Cardiac muscle cell (in vitro differentiated cells and primary cell): ENCODE data around the gene MED31. TPM values are rescaled to one million over a fixed set of nuclear protein-coding genes. Genes with fewer than 3 reads are reported as not detected.

Experiments used
- DNase-seq, 2 donors: peaks; one replicate each; pipeline versions ENCODE4 v3.0.0 to v3.0.0-alpha.2; 2010 to 2017; ENCODE audit warnings: low read depth in 1 of 2, low spot score in 1 of 2
- H3K27ac ChIP-seq: fragments of 200-600 bp; sonication (generic); 2 replicates; pipeline ENCODE4 v1.5.1; 2016
- H3K27me3 ChIP-seq: fragments of 200-600 bp; sonication (generic); 2 replicates; pipeline ENCODE4 v1.6.0; 2016; ENCODE audit warnings: control low read depth
- H3K36me3 ChIP-seq: fragments of 200-600 bp; sonication (generic); 2 replicates; pipeline ENCODE4 v1.5.1; 2016; ENCODE audit warnings: control low read depth
- H3K4me1 ChIP-seq: fragments of 200-600 bp; sonication (generic); 2 replicates; pipeline ENCODE4 v1.8.1; 2017; ENCODE audit warnings: low read depth, mild to moderate bottlenecking, mixed run types
- H3K4me3 ChIP-seq: fragments of 200-600 bp; sonication (generic); 2 replicates; pipeline ENCODE4 v1.5.1; 2016; ENCODE audit warnings: mild to moderate bottlenecking
- H3K9me3 ChIP-seq: fragments of 200-600 bp; sonication (generic); 2 replicates; pipeline ENCODE4 v1.5.1; 2017; ENCODE audit warnings: low read depth, mild to moderate bottlenecking, control low read depth
- polyA plus RNA-seq: library from polyadenylated mRNA; unstranded; fragments of >200 nt; fragmentation: Nextera tagmentation; extraction: Ambion mirVana; gene quantifications from 2 replicates; pipeline ENCODE4 v1.2.1, GENCODE V29; 2016
- total RNA-seq: library from RNA; depleted of rRNA; stranded (reverse); fragments of >200 nt; gene quantifications from 2 replicates; pipeline ENCODE4 v1.2.3, GENCODE V29; 2016
- TF ChIP-seq, protein P1 (sequence below): IDR thresholded peaks from 2 replicates; pipeline ENCODE4 v1.5.1; 2012; ENCODE audit warnings: low read depth, mild to moderate bottlenecking, low read length

Gene MED31
- total and polyA plus RNA-seq, 2 experiments from 2014 or later: 7.1 to 72.6 TPM

DNA sequence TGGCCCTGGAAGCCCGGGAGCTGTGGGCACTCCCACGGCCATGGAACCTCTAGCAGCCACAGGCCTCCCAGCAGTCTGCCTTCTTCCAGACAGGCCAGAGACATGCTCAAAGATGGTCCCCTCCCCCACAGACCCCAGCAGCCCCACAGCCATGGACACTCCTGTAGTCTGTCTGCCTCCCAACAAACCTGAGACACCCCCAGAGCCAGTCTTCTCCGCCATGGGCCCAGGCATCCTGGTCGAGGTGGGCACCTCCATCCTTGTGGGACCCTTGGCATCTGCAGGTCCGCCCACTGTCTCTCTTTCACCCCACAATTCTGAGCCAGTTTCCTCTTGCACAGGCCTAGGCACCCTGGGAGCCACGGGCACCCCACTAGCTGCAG, 14.0 kb downstream of the MED31 start:
- Histone ChIP-seq H3K36me3 (peaks cover 20% of the 10 kb centered on the region), H3K27ac (no peak overlapping the region), H3K4me3 (no peak overlapping the region), H3K4me1 (peaks cover 5% of the 10 kb centered on the region), H3K27me3 (no peaks in the 10 kb centered on the region), H3K9me3 (no peaks in the 10 kb centered on the region)
- no peak for DNase-seq
- TF ChIP-seq, protein P1, sequence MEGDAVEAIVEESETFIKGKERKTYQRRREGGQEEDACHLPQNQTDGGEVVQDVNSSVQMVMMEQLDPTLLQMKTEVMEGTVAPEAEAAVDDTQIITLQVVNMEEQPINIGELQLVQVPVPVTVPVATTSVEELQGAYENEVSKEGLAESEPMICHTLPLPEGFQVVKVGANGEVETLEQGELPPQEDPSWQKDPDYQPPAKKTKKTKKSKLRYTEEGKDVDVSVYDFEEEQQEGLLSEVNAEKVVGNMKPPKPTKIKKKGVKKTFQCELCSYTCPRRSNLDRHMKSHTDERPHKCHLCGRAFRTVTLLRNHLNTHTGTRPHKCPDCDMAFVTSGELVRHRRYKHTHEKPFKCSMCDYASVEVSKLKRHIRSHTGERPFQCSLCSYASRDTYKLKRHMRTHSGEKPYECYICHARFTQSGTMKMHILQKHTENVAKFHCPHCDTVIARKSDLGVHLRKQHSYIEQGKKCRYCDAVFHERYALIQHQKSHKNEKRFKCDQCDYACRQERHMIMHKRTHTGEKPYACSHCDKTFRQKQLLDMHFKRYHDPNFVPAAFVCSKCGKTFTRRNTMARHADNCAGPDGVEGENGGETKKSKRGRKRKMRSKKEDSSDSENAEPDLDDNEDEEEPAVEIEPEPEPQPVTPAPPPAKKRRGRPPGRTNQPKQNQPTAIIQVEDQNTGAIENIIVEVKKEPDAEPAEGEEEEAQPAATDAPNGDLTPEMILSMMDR: no peak

DNA sequence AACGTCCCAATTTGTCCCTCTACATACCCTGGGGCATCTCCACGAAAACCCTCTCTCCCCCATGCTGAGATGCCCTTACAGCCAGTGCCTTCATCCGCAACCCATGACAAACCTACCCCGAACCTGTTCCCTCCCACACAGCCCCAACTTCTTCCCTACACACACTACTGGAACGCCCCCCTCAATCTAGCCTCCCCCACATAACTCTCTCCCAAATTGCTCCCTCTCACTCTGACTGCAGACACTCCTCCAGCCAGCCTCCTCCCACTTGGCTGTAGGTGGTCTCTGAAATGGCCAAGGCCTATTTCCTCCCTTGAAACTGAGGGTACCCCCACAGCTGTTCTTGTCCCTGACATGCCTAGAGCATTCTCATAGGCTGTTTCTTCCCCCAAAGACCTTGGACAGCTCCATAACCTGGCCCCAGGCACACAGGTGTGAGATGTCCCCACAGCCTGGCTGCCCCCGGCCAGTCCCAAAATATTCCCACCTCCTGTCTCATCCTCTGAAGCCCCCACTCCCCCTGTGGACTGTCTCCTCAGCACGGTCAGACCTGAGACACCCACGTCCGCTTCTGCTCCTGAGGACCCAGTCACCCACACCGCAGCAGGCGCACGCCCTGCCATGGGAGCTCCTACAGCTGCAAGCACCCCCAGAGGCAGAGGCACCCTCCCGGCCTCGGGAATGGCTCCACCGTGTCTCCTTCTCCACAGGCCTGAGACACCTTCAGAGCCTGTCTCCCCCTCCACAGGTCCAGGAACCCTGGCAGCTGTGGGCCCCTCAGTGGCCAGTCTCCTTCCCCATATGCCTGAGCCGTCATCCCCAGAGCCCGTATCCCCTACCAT, 14.6 kb downstream of the MED31 start:
- Histone ChIP-seq H3K4me1 (peaks cover 3% of the 10 kb centered on the region), H3K27ac (no peak overlapping the region), H3K4me3 (no peak overlapping the region), H3K27me3 (no peaks in the 10 kb centered on the region), H3K36me3 (peaks cover 21% of the 10 kb centered on the region), H3K9me3 (no peaks in the 10 kb centered on the region)
- no peak for DNase-seq
- TF ChIP-seq, protein P1: no peak

DNA sequence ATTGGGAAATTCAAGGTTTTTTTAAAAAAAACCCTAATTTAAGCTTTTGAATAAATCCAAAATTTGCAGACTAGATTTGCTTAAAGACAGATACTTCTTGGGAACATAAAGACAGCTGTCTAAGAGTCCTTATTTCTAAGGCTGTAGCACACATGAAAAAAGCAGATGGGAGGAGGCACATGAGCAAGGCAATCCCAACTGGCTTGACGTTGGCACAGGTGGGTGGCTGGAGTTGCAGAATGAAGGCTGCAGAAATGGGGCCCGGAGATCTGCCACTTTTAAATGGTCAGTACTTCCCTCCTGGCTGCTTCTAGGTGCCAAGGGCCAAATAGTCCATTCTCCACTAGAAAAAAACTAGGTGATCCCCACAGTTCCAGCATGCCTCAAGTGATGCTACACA, 15.3 kb downstream of the MED31 start:
- H3K36me3 ChIP-seq: peaks cover 25% of the 10 kb centered on the region
- H3K27ac ChIP-seq: no peak overlapping the region
- no peaks in the 10 kb centered on the region for H3K9me3 ChIP-seq
- H3K4me3 ChIP-seq: no peak overlapping the region
- H3K4me1 ChIP-seq: no peaks in the 10 kb centered on the region
- H3K27me3 ChIP-seq: no peaks in the 10 kb centered on the region
- DNase-seq: no peak
- TF ChIP-seq, protein P1: no peak

DNA sequence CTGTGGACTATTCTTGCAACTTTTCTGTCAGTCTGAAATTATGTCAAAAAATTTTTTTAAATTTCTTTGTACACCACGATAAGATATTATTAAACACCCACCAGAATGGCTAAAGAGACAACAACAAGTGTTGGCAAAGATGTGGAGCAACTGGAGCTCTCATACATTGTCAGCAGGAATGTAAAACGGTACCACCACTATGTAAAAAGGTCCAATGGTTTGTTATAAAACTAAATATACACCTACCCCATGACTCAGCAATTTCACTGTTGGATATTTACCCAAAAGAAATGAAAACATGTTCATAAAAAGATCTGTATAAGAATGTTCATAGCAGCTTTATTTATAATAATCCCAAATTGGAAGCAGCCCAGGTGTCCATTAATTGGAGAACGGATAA, 18.1 kb downstream of the MED31 start:
- H3K4me3 ChIP-seq: no peak overlapping the region
- TF ChIP-seq, protein P1: no peak
- DNase-seq: no peak
- H3K27me3 ChIP-seq: no peaks in the 10 kb centered on the region
- no peaks in the 10 kb centered on the region for H3K9me3 ChIP-seq
- no peaks in the 10 kb centered on the region for H3K4me1 ChIP-seq
- peaks cover 31% of the 10 kb centered on the region for H3K36me3 ChIP-seq
- no peak overlapping the region for H3K27ac ChIP-seq

DNA sequence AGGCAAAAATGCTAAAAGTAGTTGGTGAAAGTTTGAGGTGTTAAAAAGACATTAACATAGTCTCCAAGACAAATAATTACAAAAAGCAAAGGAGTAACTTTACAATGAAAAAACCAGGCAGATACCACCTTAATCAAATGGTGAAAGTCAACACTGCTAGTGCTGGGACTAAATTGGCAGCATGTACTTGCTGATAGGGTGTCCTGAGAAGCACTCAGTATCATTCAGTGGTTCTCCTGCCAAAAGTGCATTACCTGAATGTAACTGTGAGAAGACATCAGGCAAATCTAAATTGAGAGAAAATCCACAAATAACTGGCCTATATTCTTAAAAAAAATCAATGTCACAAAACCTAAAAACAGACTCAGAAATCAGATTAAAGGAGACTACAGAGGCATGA, 18.9 kb downstream of the MED31 start:
- no peaks in the 10 kb centered on the region for H3K27me3 ChIP-seq
- H3K4me3 ChIP-seq: no peak overlapping the region
- H3K36me3 ChIP-seq: peaks cover 38% of the 10 kb centered on the region
- TF ChIP-seq, protein P1: no peak
- H3K9me3 ChIP-seq: no peaks in the 10 kb centered on the region
- H3K4me1 ChIP-seq: no peaks in the 10 kb centered on the region
- no peak overlapping the region for H3K27ac ChIP-seq
- DNase-seq: no peak
